ENCODE data around the gene CDK10.
A peak's percentile ranks its signal among the peaks of the same experiment; 100 is the strongest.
"Not testable (repeated sequence)": the region's sequence is repeated elsewhere in the genome, so short reads cannot be mapped to it uniquely, and the experiment has no call there.

CDK10 gene

GRCh38 chr16:89668790-89669158, 17.7 kb upstream of the CDK10 start:
- DNase-seq, result no peak

GRCh38 chr16:89669755-89670154, 16.7 kb upstream of the CDK10 start:
- DNase-seq, result no peak

GRCh38 chr16:89670496-89671431, 15.7 kb upstream of the CDK10 start:
- DNase-seq, result no peak

GRCh38 chr16:89671565-89671964, 14.9 kb upstream of the CDK10 start:
- not testable (repeated sequence) for DNase-seq

- no peak for DNase-seq
Observed at GRCh38 chr16:89672177-89672941, 14.1 kb upstream of the CDK10 start.

- no peak for DNase-seq
Observed at GRCh38 chr16:89678258-89678657, 8.2 kb upstream of the CDK10 start.

- DNase-seq, result no peak
Observed at GRCh38 chr16:89685916-89686315, 573 bp upstream of the CDK10 start.

- peak; percentile 18 for DNase-seq
Observed at GRCh38 chr16:89687092-89687940, 827 bp downstream of the CDK10 start.

GRCh38 chr16:89688395-89688794, 1.9 kb downstream of the CDK10 start:
- DNase-seq, result no peak

- no peak for DNase-seq
Observed at GRCh38 chr16:89689142-89689541, 2.7 kb downstream of the CDK10 start.

- DNase-seq, result not testable (repeated sequence)
Observed at GRCh38 chr16:89689621-89690020, 3.1 kb downstream of the CDK10 start.

GRCh38 chr16:89690392-89690901, 4.0 kb downstream of the CDK10 start:
- DNase-seq, result no peak

GRCh38 chr16:89691231-89691985, 4.9 kb downstream of the CDK10 start:
- no peak for DNase-seq

- no peak for DNase-seq
Observed at GRCh38 chr16:89691986-89692569, 5.6 kb downstream of the CDK10 start.

GRCh38 chr16:89693289-89693731, 6.8 kb downstream of the CDK10 start:
- no peak for DNase-seq

GRCh38 chr16:89693931-89694783, 7.7 kb downstream of the CDK10 start:
- no peak for DNase-seq

- DNase-seq, result not testable (repeated sequence)
Observed at GRCh38 chr16:89694784-89695085, 8.2 kb downstream of the CDK10 start.

- no peak for DNase-seq
Observed at GRCh38 chr16:89695086-89695874, 8.8 kb downstream of the CDK10 start.

- DNase-seq, result no peak
Observed at GRCh38 chr16:89695875-89696669, 9.6 kb downstream of the CDK10 start.

All from activated CD4-positive, alpha-beta T cell treated with anti-CD3 and anti-CD28 coated beads, Interleukin-10, Interleukin-2, amounts not matched to agents 100 ng/mL and 50 ng/mL, durations not matched to agents 16 hours and 8 hours (primary cell).